MM.1S (cell line): ENCODE data around the gene PDE10A.

ENCODE experiments used
- DNase-seq: peaks from one replicate; pipeline ENCODE4 v3.0.0-alpha.2; 2015
- H2AFZ ChIP-seq: fragments of 300-600 bp; sonication (generic); 2 replicates; pipeline ENCODE4 v1.6.0; 2016; ENCODE audit warnings: antibody characterized with exemption, low read length
- H3F3A ChIP-seq: fragments of 300-600 bp; sonication (generic); 2 replicates; pipeline ENCODE4 v1.6.1; 2016; ENCODE audit warnings: mild to moderate bottlenecking, antibody characterized with exemption, low read length, moderate library complexity, mixed read lengths; ENCODE audit not compliant: insufficient read depth
- H3K27ac ChIP-seq: fragments of 300-600 bp; sonication (generic); 2 replicates; pipeline ENCODE4 v1.5.1; 2016; ENCODE audit warnings: mild to moderate bottlenecking, low read length
- H3K27me3 ChIP-seq: fragments of 300-600 bp; sonication (generic); replicated peaks from 2 replicates; pipeline ENCODE4 v1.6.0; 2016; ENCODE audit warnings: low read length; ENCODE audit not compliant: insufficient read depth
- H3K36me3 ChIP-seq: fragments of 300-600 bp; sonication (generic); replicated peaks from 2 replicates; pipeline ENCODE4 v1.6.1; 2016; ENCODE audit warnings: mild to moderate bottlenecking, low read length, mixed read lengths; ENCODE audit not compliant: insufficient read depth
- H3K4me1 ChIP-seq: fragments of 300-600 bp; sonication (generic); 2 replicates; pipeline ENCODE4 v1.6.1; 2016; ENCODE audit warnings: low read length, mixed read lengths
- H3K4me2 ChIP-seq: fragments of 300-600 bp; sonication (generic); 2 replicates; pipeline ENCODE4 v1.6.0; 2016; ENCODE audit warnings: low read depth, low read length
- H3K4me3 ChIP-seq: fragments of 300-600 bp; sonication (generic); 2 replicates; pipeline ENCODE4 v1.5.1; 2016; ENCODE audit warnings: low read length, mixed read lengths
- H3K79me2 ChIP-seq: fragments of 300-600 bp; sonication (generic); 2 replicates; pipeline ENCODE4 v1.6.1; 2016; ENCODE audit warnings: mixed run types, low read length, mixed read lengths
- H3K9ac ChIP-seq: fragments of 300-600 bp; sonication (generic); 2 replicates; pipeline ENCODE4 v1.6.1; 2016; ENCODE audit warnings: low read length, mixed read lengths
- H3K9me2 ChIP-seq: fragments of 300-600 bp; sonication (generic); replicated peaks from 2 replicates; pipeline ENCODE4 v1.6.1; 2016; ENCODE audit warnings: mild to moderate bottlenecking, low read length, mixed read lengths; ENCODE audit not compliant: insufficient read depth
- H3K9me3 ChIP-seq: fragments of 300-600 bp; sonication (generic); replicated peaks from 2 replicates; pipeline ENCODE4 v1.6.1; 2016; ENCODE audit warnings: mild to moderate bottlenecking, low read length, mixed read lengths; ENCODE audit not compliant: insufficient read depth
- H4K20me1 ChIP-seq: fragments of 300-600 bp; sonication (generic); 2 replicates; pipeline ENCODE4 v1.6.1; 2016; ENCODE audit warnings: mild to moderate bottlenecking, low read length, moderate library complexity, mixed read lengths; ENCODE audit not compliant: insufficient read depth
- CTCF ChIP-seq: fragments of 300-600 bp; sonication (generic); IDR thresholded peaks from 2 replicates; pipeline ENCODE4 v1.5.1; 2016; ENCODE audit warnings: antibody characterized with exemption, low read length, mixed read lengths
- EZH2 ChIP-seq: fragments of 300-600 bp; sonication (generic); optimal IDR thresholded peaks from 2 replicates; pipeline ENCODE3; 2017; ENCODE audit warnings: low read depth, mild to moderate bottlenecking, antibody characterized with exemption, low read length, mixed read lengths
- EZH2phosphoT487 ChIP-seq: fragments of 300-600 bp; sonication (generic); IDR thresholded peaks from 2 replicates; pipeline ENCODE4 v1.6.1; 2018; ENCODE audit warnings: antibody characterized with exemption, low read length

The PDE10A gene

GRCh38 chr6:165389534-165389933, 273.5 kb downstream of the PDE10A start:
- Histone ChIP-seq H3K9ac (no peak overlapping the region), H3K9me3 (no peaks in the 10 kb centered on the region), H2AFZ (no peak overlapping the region), H3F3A (no peaks in the 10 kb centered on the region), H3K27ac (no peak overlapping the region), H3K9me2 (no peaks in the 10 kb centered on the region), H3K4me1 (no peaks in the 10 kb centered on the region), H3K4me2 (no peak overlapping the region), H4K20me1 (no peaks in the 10 kb centered on the region), H3K36me3 (no peaks in the 10 kb centered on the region), H3K4me3 (no peak overlapping the region), H3K79me2 (no peaks in the 10 kb centered on the region), H3K27me3 (no peaks in the 10 kb centered on the region)
- no peak for DNase-seq
- TF ChIP-seq EZH2phosphoT487: no peak
- TF ChIP-seq CTCF: no peak
- TF ChIP-seq EZH2: no peak

- no peak overlapping the region for H3K9ac ChIP-seq
- H4K20me1 ChIP-seq: no peaks in the 10 kb centered on the region
- H3K27me3 ChIP-seq: no peaks in the 10 kb centered on the region
- no peak overlapping the region for H2AFZ ChIP-seq
- H3K4me1 ChIP-seq: no peaks in the 10 kb centered on the region
- H3K9me2 ChIP-seq: no peaks in the 10 kb centered on the region
- no peaks in the 10 kb centered on the region for H3K36me3 ChIP-seq
- H3F3A ChIP-seq: no peaks in the 10 kb centered on the region
- DNase-seq: no peak
- H3K27ac ChIP-seq: no peak overlapping the region
- no peaks in the 10 kb centered on the region for H3K9me3 ChIP-seq
- no peak overlapping the region for H3K4me2 ChIP-seq
- no peak for TF ChIP-seq EZH2
- no peak for TF ChIP-seq CTCF
- TF ChIP-seq EZH2phosphoT487: no peak
- H3K4me3 ChIP-seq: no peak overlapping the region
- no peaks in the 10 kb centered on the region for H3K79me2 ChIP-seq
These were observed 279.7 kb downstream of the PDE10A start for GRCh38 chr6:165383323-165383722.

GRCh38 chr6:165376100-165376499, 286.9 kb downstream of the PDE10A start:
- Histone ChIP-seq H3K27me3 (no peaks in the 10 kb centered on the region), H4K20me1 (no peaks in the 10 kb centered on the region), H3K9me2 (no peaks in the 10 kb centered on the region), H3K4me2 (no peak overlapping the region), H3F3A (no peaks in the 10 kb centered on the region), H3K79me2 (no peaks in the 10 kb centered on the region), H3K27ac (no peak overlapping the region), H2AFZ (no peak overlapping the region), H3K36me3 (no peaks in the 10 kb centered on the region), H3K4me1 (no peaks in the 10 kb centered on the region), H3K4me3 (no peak overlapping the region), H3K9me3 (no peaks in the 10 kb centered on the region), H3K9ac (no peak overlapping the region)
- no peak for DNase-seq
- TF ChIP-seq EZH2 (no peak), CTCF (no peak), EZH2phosphoT487 (no peak)
